ENCODE results near the gene TMEM271.

The TMEM271 gene

GRCh38 chr4:579543-580175, 3.6 kb upstream of the TMEM271 start:
- Histone ChIP-seq H2BK5ac (ENCODE audit: low read depth, low read length, poor library complexity, severe bottlenecking) (no peak overlapping the region), H2BK15ac (ENCODE audit: low read depth, poor library complexity, severe bottlenecking) (no peak overlapping the region), H3K23ac (ENCODE audit: low read length in 2 of 2) (no peak overlapping the region), H3K4ac (ENCODE audit: low read depth in 1 of 2, low read length in 2 of 2) (no peak overlapping the region), H3K27me3 (ENCODE audit: control insufficient read depth in 1 of 2, insufficient read depth in 1 of 2, low read length in 2 of 2) (peaks cover 45 to 48% of the 10 kb centered on the region in 2 experiments), H2BK120ac (ENCODE audit: low read depth, low read length) (no peak overlapping the region), H3K4me3 (ENCODE audit: insufficient read depth in 1 of 2, low read depth in 1 of 2, low read length in 2 of 2) (no peak overlapping the region), H3K9me3 (ENCODE audit: control insufficient read depth, low read length) (peaks cover 7% of the 10 kb centered on the region), H3K36me3 (ENCODE audit: control insufficient read depth in 1 of 2, insufficient read depth in 2 of 2, low read depth in 1 of 2, low read length in 2 of 2) (no peaks in the 10 kb centered on the region), H2BK12ac (ENCODE audit: low read length in 2 of 2) (no peak overlapping the region), H4K8ac (ENCODE audit: low read length) (no peak overlapping the region), H3K4me1 (ENCODE audit: control insufficient read depth, insufficient read depth, low read depth, low read length) (peaks cover 23% of the 10 kb centered on the region), H3K9ac (ENCODE audit: low read length) (no peak overlapping the region), H3K27ac (ENCODE audit: low read length, poor library complexity, severe bottlenecking) (no peak overlapping the region), H3K79me1 (replicated peaks; ENCODE audit: low read length, poor library complexity, severe bottlenecking) (no peaks in the 10 kb centered on the region), H3K4me2 (ENCODE audit: low read length, poor library complexity, severe bottlenecking) (no peak overlapping the region), H2AFZ (ENCODE audit: low read depth, low read length) (no peak overlapping the region), H3K18ac (ENCODE audit: low read depth in 1 of 2, low read length in 2 of 2) (no peak overlapping the region), H2AK5ac (ENCODE audit: low read length, severe bottlenecking) (no peak overlapping the region), H3K14ac (ENCODE audit: low read length in 2 of 2) (no peak overlapping the region), H4K91ac (ENCODE audit: low read length) (no peak overlapping the region)
- no peak for DNase-seq
- WGBS, result 65% methylated on average over 8 of the region's 11 CpGs

GRCh38 chr4:578451-579443, 2.7 kb upstream of the TMEM271 start:
- H3K23ac ChIP-seq (ENCODE audit: low read length in 2 of 2), result peak overlapping the region in 1 of 2 experiments; percentile 85
- no peak overlapping the region for H4K91ac ChIP-seq (ENCODE audit: low read length)
- H2AK5ac ChIP-seq (ENCODE audit: low read length, severe bottlenecking), result no peak overlapping the region
- no peak overlapping the region for H2AFZ ChIP-seq (ENCODE audit: low read depth, low read length)
- no peak for DNase-seq
- H2BK120ac ChIP-seq (ENCODE audit: low read depth, low read length), result no peak overlapping the region
- H3K4me3 ChIP-seq (ENCODE audit: insufficient read depth in 1 of 2, low read depth in 1 of 2, low read length in 2 of 2), result no peak overlapping the region
- H3K4me2 ChIP-seq (ENCODE audit: low read length, poor library complexity, severe bottlenecking), result no peak overlapping the region
- no peak overlapping the region for H3K18ac ChIP-seq (ENCODE audit: low read depth in 1 of 2, low read length in 2 of 2)
- no peaks in the 10 kb centered on the region for H3K79me1 ChIP-seq (replicated peaks; ENCODE audit: low read length, poor library complexity, severe bottlenecking)
- H3K27ac ChIP-seq (ENCODE audit: low read length, poor library complexity, severe bottlenecking), result no peak overlapping the region
- H2BK5ac ChIP-seq (ENCODE audit: low read depth, low read length, poor library complexity, severe bottlenecking), result no peak overlapping the region
- H3K4me1 ChIP-seq (ENCODE audit: control insufficient read depth, insufficient read depth, low read depth, low read length), result peaks cover 23% of the 10 kb centered on the region
- H2BK15ac ChIP-seq (ENCODE audit: low read depth, poor library complexity, severe bottlenecking), result no peak overlapping the region
- peaks cover 53 to 57% of the 10 kb centered on the region in 2 experiments for H3K27me3 ChIP-seq (ENCODE audit: control insufficient read depth in 1 of 2, insufficient read depth in 1 of 2, low read length in 2 of 2)
- peaks cover under 1% of the 10 kb centered on the region for H3K9me3 ChIP-seq (ENCODE audit: control insufficient read depth, low read length)
- no peak overlapping the region for H2BK12ac ChIP-seq (ENCODE audit: low read length in 2 of 2)
- H4K8ac ChIP-seq (ENCODE audit: low read length), result no peak overlapping the region
- H3K36me3 ChIP-seq (ENCODE audit: control insufficient read depth in 1 of 2, insufficient read depth in 2 of 2, low read depth in 1 of 2, low read length in 2 of 2), result no peaks in the 10 kb centered on the region
- H3K9ac ChIP-seq (ENCODE audit: low read length), result no peak overlapping the region
- H3K14ac ChIP-seq (ENCODE audit: low read length in 2 of 2), result peak overlapping the region in 1 of 2 experiments; percentile 8
- no peak overlapping the region for H3K4ac ChIP-seq (ENCODE audit: low read depth in 1 of 2, low read length in 2 of 2)
- 49% methylated on average over 32 of the region's 32 CpGs for whole genome bisulfite sequencing

GRCh38 chr4:577499-578450, 1.7 kb upstream of the TMEM271 start:
- H3K27ac ChIP-seq (ENCODE audit: low read length, poor library complexity, severe bottlenecking), result no peak overlapping the region
- no peaks in the 10 kb centered on the region for H3K36me3 ChIP-seq (ENCODE audit: control insufficient read depth in 1 of 2, insufficient read depth in 2 of 2, low read depth in 1 of 2, low read length in 2 of 2)
- no peak overlapping the region for H3K18ac ChIP-seq (ENCODE audit: low read depth in 1 of 2, low read length in 2 of 2)
- no peaks in the 10 kb centered on the region for H3K79me1 ChIP-seq (replicated peaks; ENCODE audit: low read length, poor library complexity, severe bottlenecking)
- H3K4ac ChIP-seq (ENCODE audit: low read depth in 1 of 2, low read length in 2 of 2), result no peak overlapping the region
- no peak overlapping the region for H3K9ac ChIP-seq (ENCODE audit: low read length)
- peaks cover 63 to 67% of the 10 kb centered on the region in 2 experiments for H3K27me3 ChIP-seq (ENCODE audit: control insufficient read depth in 1 of 2, insufficient read depth in 1 of 2, low read length in 2 of 2)
- H2AK5ac ChIP-seq (ENCODE audit: low read length, severe bottlenecking), result no peak overlapping the region
- no peak overlapping the region for H2BK15ac ChIP-seq (ENCODE audit: low read depth, poor library complexity, severe bottlenecking)
- peak; percentile 41 for DNase-seq
- H4K8ac ChIP-seq (ENCODE audit: low read length), result no peak overlapping the region
- peaks cover 23% of the 10 kb centered on the region for H3K4me1 ChIP-seq (ENCODE audit: control insufficient read depth, insufficient read depth, low read depth, low read length)
- WGBS, result 4% methylated on average over 51 of the region's 52 CpGs
- H3K14ac ChIP-seq (ENCODE audit: low read length in 2 of 2), result no peak overlapping the region
- H3K4me3 ChIP-seq (ENCODE audit: insufficient read depth in 1 of 2, low read depth in 1 of 2, low read length in 2 of 2), result peak overlapping the region in 1 of 2 experiments; percentile 22
- H2BK120ac ChIP-seq (ENCODE audit: low read depth, low read length), result no peak overlapping the region
- H2BK5ac ChIP-seq (ENCODE audit: low read depth, low read length, poor library complexity, severe bottlenecking), result no peak overlapping the region
- H2AFZ ChIP-seq (ENCODE audit: low read depth, low read length), result no peak overlapping the region
- H4K91ac ChIP-seq (ENCODE audit: low read length), result no peak overlapping the region
- no peaks in the 10 kb centered on the region for H3K9me3 ChIP-seq (ENCODE audit: control insufficient read depth, low read length)
- H3K23ac ChIP-seq (ENCODE audit: low read length in 2 of 2), result no peak overlapping the region
- H3K4me2 ChIP-seq (ENCODE audit: low read length, poor library complexity, severe bottlenecking), result peak overlapping the region; percentile 13
- no peak overlapping the region for H2BK12ac ChIP-seq (ENCODE audit: low read length in 2 of 2)

Measured in mesenchymal stem cell (in vitro differentiated cells and primary cell).